Activated CD4-positive, alpha-beta T cell treated with anti-CD3 and anti-CD28 coated beads, Interleukin-2, amount 50 U/mL, for 4 hours (primary cell): ENCODE measurements around the gene IFT27.

Source experiments
- DNase-seq, 2 experiments: peaks; one replicate each; pipeline ENCODE4 v3.0.0-alpha.2; 2020

IFT27 gene

GRCh38 chr22:36796552-36797175 is 20.7 kb upstream of the IFT27 start:
- DNase-seq: no peak

- DNase-seq: no peak
Observed at GRCh38 chr22:36795633-36796032, 19.7 kb upstream of the IFT27 start.

DNA sequence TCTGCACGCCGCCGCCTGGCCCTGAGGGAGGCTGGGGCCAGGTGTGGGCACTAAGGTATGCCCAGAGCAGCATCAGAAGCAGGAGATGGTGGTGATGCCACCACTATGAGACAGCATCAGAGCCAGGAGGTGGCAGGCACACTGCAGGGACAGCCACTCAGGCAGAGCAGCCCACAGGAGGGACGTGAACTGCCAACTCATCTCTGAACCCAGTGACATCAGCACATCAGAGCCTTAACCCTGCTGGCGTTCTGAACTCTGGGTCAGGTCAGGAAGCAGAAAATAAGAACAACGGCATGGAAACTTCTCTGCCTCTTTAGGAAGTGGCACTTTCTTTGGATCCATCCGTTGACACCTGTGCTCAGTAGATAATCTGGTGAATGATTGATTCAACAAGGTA is 14.7 kb upstream of the IFT27 start:
- no peak for DNase-seq

- DNase-seq: no peak
Observed at GRCh38 chr22:36787204-36787988, 11.5 kb upstream of the IFT27 start.

DNA sequence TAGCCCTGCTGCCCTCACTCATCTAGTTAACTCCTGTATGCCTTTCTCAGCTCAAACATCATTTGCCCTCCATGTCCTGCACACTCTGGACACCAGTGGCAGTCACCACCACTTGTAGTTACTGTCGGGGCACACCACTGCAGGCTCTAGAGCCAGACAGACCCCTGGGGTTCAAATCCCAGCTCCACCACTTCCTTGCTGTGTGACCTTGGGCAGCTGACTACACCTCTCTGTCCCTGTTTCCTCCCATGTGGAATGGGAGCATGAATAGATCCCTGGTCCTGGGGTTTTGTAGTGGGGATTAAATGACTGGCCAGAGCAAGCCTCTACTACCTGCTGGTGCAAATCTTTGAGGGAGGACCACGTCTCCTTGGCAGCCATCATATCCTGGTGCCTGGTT is 7.8 kb upstream of the IFT27 start:
- DNase-seq: no peak

GRCh38 chr22:36781656-36782627 is 6.0 kb upstream of the IFT27 start:
- peak; percentile 86 to 90 for DNase-seq

DNA sequence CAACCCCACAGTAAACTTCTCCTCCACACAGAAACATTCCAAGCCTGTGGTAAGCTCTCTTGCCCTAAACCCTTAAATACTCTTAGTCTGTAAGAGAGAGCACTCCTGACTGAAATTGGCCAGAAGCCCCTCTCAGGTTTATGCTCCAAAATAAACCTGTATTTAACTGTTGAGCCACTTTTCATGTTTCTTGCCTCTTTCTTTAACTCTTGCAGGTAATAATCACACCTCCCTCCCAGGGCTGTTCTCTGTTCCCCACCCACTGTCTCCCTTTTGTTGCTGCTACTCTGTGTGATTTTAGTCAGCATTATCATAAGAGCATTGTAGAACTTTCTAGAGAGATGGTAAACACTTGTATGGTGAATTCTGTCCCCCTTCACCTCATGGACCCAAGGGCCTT is 2.1 kb upstream of the IFT27 start:
- no peak for DNase-seq

DNA sequence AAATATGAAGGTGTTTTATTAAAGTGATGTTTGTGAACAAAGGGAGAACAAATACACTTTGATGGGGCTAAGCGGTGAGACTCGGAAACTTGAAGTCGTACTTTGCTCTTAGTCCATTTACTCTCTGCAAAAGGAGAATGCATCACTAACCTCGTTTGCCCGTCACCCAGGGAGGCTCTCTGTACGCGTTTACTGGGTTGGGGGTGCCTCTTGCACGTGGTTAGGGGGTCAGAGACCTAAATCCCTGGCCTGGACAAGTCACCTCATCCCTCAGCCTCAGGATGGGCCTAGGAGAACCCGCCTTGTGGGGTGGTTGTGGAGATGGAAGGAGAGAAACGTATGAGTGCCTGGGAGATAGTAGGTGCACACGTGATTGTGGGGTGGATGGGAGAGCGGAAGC is 803 bp upstream of the IFT27 start:
- no peak for DNase-seq

- peak; percentile 14 to 21 for DNase-seq
Observed at GRCh38 chr22:36775586-36775963, 344 bp downstream of the IFT27 start.

- DNase-seq: no peak
Observed at GRCh38 chr22:36773935-36774334, 2.0 kb downstream of the IFT27 start.

GRCh38 chr22:36772451-36772850 is 3.5 kb downstream of the IFT27 start:
- DNase-seq: no peak

GRCh38 chr22:36771356-36772063 is 4.4 kb downstream of the IFT27 start:
- DNase-seq: no peak

DNA sequence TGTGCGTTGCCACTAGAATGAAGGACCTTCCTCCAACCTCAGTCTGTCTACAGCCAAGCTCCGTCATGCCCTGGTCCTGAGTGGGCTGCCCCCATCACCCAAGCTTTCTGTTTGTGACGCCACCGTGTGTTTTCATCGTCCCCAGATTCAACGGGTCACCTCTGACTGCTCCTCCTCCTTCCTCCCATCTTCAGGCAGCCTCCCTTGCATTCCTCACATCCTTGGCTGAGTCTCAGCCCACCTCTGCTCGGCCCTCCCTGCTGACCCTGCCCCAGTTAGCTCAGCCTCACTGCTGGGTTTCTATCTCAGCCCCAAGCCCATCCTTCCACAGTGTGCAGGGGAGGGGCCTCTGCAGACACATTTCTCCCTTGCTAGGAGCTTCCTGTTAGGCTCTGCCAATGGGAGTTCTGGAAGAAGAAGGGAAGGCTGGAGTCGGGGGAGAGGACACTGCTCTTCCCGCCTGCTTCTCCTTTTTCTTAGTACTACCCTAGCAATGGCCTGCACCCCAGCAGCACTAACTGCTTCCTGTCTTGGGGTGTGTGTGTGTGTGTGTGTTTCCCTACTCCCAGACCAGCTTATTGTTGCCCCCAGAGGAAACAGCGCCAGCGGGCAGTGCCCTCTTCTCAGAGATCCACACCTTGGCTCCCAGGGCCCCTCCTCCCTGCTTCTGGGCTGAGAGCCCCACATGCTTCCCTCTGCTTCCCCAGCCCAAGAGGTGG is 5.2 kb downstream of the IFT27 start:
- no peak for DNase-seq

DNA sequence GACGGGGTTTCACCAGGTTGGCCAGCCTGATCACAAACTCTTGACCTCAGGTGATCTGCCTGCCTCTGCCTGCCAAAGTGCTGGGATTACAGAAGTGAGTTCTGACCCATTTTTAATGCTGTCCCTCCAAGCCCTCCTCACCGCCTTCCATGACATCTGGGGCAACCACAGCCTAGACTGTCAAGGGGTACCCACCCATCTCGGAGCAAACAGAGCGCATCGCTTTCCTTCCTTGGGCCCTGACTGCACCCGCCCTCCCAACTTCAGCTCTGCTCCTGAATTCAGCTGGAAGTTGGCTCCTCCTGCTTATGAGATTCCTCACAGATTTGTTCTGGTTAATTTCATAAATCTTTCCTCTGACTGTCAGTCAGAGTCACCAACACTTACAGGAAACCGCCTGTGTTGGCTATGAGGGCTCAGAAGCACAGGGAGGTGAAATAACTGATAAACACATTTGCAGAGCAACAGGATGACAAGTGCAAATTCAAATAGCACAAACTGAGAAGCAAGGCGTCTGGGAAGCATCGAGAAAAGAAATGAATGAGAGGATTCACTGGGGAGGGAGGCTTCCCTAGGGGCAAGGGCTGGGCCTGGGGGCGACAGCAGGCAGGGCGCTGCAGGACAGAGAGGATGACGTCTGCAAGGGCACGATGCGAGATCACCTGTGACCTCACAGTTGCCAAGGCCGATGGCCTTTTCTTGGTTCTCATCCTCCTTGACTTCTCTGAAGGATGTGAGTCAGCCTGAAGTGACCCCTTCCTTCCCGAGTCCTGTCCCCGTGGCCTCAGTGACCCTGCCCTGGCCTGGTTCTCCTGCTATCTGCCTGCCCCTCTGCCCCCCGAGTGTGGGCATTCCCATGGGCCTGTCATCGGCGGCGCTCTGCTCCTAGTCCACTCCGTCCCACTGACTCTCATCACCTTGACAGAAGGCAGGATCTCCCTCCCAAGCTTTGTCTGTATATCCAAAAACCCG is 6.1 kb downstream of the IFT27 start:
- DNase-seq: no peak

- DNase-seq: no peak
Observed at GRCh38 chr22:36768616-36769015, 7.3 kb downstream of the IFT27 start.

DNA sequence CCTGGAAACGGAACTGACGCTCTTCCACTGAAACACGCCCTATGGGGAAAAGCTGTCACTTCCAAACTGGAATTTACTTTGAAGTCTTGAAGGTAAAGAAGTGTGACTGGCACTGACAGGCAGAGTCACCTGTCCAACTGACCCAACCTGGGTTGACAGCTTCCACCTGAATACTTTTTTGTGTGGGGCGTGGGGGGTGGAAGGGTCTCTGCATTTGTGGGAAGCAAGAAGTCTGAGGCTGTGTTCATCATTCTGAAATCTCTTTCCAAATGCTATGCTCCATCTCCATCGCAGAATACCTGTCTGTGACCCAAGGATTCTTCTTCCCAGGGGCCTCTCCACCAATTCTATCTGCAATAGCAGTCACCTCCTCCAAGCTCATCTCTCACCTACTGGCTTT is 7.8 kb downstream of the IFT27 start:
- DNase-seq: no peak

DNA sequence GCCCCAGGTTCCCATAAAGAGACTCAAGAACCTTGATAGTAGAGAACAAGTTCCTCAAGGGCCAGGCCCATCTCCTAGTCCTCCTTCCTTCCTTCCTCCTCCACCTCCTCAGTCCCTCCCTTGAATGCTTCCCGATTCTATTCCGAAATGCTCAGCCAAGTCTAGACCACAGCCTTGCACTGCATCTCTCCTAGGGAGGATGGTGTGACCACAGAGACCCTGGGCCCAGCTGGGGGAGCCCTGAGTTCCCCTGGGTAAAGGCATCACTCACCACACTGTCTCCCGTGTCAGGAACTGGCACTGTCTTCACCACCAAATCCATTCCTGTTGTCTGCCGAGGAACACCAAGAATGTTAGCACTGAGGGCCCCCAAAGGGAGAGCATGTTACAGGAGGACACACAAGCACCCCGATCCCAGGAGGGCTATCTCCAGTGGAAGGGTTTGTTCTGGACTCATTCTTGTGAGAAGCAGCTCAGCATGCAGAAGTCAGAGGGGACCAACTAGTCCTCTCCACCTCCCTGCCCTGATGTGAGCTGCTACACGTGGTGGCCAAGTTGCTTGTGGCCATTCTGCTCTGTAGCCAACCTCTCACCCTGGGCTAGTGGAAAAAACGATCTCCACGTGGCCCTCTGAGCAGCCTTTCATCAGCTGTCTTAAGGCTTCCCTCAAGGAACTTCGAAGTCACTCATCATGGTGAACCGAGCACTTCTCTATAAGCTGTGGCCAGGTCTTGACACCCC is 8.7 kb downstream of the IFT27 start:
- no peak for DNase-seq

GRCh38 chr22:36765943-36766450 is 9.9 kb downstream of the IFT27 start:
- DNase-seq: no peak

DNA sequence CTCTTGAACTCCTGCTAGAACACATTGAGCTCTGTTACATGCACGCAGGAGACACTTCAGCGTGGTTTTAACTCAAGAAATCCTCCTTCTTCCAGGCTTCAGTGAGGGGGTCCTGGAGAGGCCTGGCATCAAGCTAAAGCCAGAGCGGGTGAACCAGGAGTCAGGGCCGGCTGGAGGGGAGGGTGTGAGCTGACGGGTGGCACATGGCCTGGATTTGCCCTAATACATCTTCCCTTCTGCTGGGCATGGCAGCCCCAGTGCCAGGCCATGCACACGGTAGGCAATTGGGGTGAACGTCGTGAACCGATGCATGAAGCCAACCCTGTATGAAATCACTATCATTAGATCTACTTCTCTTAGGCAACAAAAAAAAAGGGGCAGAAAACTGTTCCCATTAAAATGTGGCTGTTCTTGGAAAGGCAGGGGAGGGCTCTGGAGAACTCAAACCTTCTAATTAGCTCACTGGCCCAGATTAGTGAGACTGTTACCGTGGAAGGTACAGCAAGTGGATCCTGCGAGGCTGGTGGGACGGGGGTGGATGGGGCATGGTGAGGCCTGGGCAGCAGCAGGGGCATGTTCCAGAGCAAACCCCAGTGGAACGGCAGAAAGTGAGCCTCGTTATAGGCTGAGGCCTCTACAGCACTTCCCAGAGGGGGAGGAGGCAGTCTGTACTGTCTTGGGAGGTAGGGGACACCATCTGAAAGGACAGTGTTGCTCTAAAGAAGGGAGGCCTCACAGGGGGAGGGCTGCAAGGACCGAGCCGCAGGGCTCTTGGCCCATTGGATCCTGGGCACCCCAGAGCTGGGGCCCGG is 10.6 kb downstream of the IFT27 start:
- DNase-seq: no peak
